K562 (cell line): ENCODE measurements around the gene SORCS2. TPM values are rescaled to one million over a fixed set of nuclear protein-coding genes. Genes with fewer than 3 reads are reported as not detected.

Experiments used
- ATAC-seq: fragments of 200-7000 bp; cut with Tn5 transposase; 3 replicates; pipeline ENCODE4 v1.9.1; 2020; ENCODE audit warnings: moderate library complexity
- BruUV-seq: library from RNA; stranded (reverse); fragments of 400-500 nt; replicated peaks from 2 replicates; lab custom pipeline; 2021; lab: Mats Ljungman, UMichigan
- CTCF ChIA-PET: fragments of 300-600 bp; formaldehyde crosslinking; extraction: SDS; loops from one replicate; lab custom pipeline; 2021; ENCODE audit warnings: low intra/inter-chr PET ratio; lab: Yijun Ruan, JAX
- POLR2A ChIA-PET: fragments of 300-600, 350-650 bp; sonication (Branson Sonifier 250); formaldehyde crosslinking; extraction: SDS; loops from one replicate; lab custom pipeline; 2021; ENCODE audit warnings: antibody characterized with exemption, inconsistent platforms; lab: Yijun Ruan, JAX
- DNase-seq, 4 experiments: peaks; one replicate each; pipeline versions ENCODE4 v3.0.0 to v3.0.0-alpha.2; 2011 to 2018; ENCODE audit warnings: low spot score in 3 of 4, mixed read lengths in 3 of 4; ENCODE audit errors: extremely low read depth in 1 of 4
- FAIRE-seq: peaks from 2 replicates; lab custom pipeline; 2011; peaks lifted over from hg19 to GRCh38; lab: Jason Lieb, UNC
- H2AFZ ChIP-seq: 2 replicates; pipeline ENCODE4 v1.6.0; 2011; ENCODE audit warnings: low read depth, low read length, control low read depth, inconsistent platforms
- H3K27ac ChIP-seq: fragments of 200-600 bp; 3 replicates; pipeline ENCODE4 v1.8.0; 2011; ENCODE audit warnings: low read depth, mild to moderate bottlenecking, control low read depth, inconsistent platforms, low read length, moderate library complexity, mixed read lengths; ENCODE audit errors: extremely low read depth
- H3K27me3 ChIP-seq, 2 experiments: fragments of 300-600 bp in 1 of 2; 2 replicates in 1 of 2; 3 replicates in 1 of 2; pipeline versions ENCODE4 v1.6.0 to v1.8.0; 2011; ENCODE audit warnings: inconsistent platforms in 2 of 2, low read length in 2 of 2, mild to moderate bottlenecking in 1 of 2, mixed read lengths in 1 of 2, moderate library complexity in 1 of 2; ENCODE audit not compliant: control insufficient read depth in 2 of 2, insufficient read depth in 2 of 2
- H3K36me3 ChIP-seq: fragments of 300-600 bp; 3 replicates; pipeline ENCODE4 v1.8.0; 2011; ENCODE audit warnings: mild to moderate bottlenecking, low read length, inconsistent platforms; ENCODE audit not compliant: control insufficient read depth, insufficient read depth
- H3K4me1 ChIP-seq, 2 experiments: fragments of 200-600 bp in 1 of 2; replicated peaks in 1 of 2; 2 replicates in 1 of 2; 3 replicates in 1 of 2; pipeline versions ENCODE4 v1.5.1 to v1.8.0; 2011; ENCODE audit warnings: inconsistent platforms in 2 of 2, low read length in 2 of 2, mild to moderate bottlenecking in 1 of 2, mixed read lengths in 1 of 2, moderate library complexity in 1 of 2; ENCODE audit not compliant: control insufficient read depth in 2 of 2, insufficient read depth in 2 of 2
- H3K4me2 ChIP-seq: 2 replicates; pipeline ENCODE4 v1.6.1; 2011; ENCODE audit warnings: low read length, control low read depth, inconsistent platforms, mixed read lengths; ENCODE audit not compliant: insufficient read depth
- H3K4me3 ChIP-seq: fragments of 200-600 bp; sonication (generic), shearing (Covaris generic); 2 replicates; pipeline ENCODE4 v1.5.1; 2016; ENCODE audit warnings: control low read depth, inconsistent platforms
- H3K79me2 ChIP-seq: fragments of 200-600 bp; 3 replicates; pipeline ENCODE4 v1.8.0; 2011; ENCODE audit warnings: low read length, inconsistent platforms; ENCODE audit not compliant: control insufficient read depth, insufficient read depth
- H3K9ac ChIP-seq, 2 experiments: 2 replicates each; pipeline versions ENCODE4 v1.6.0 to v1.6.1; 2011; ENCODE audit warnings: low read depth in 2 of 2, low read length in 2 of 2, control low read depth in 1 of 2, inconsistent platforms in 1 of 2, mild to moderate bottlenecking in 1 of 2, mixed read lengths in 1 of 2; ENCODE audit not compliant: insufficient read depth in 1 of 2
- H3K9me1 ChIP-seq: one replicate; pipeline ENCODE4 v1.6.0; 2011; ENCODE audit warnings: inconsistent platforms, mild to moderate bottlenecking, low read length, moderate library complexity; ENCODE audit not compliant: control insufficient read depth, insufficient read depth
- H3K9me3 ChIP-seq: replicated peaks from 2 replicates; pipeline ENCODE4 v1.5.1; 2011; ENCODE audit warnings: low read depth, low read length, inconsistent platforms; ENCODE audit not compliant: control insufficient read depth, insufficient read depth
- H4K20me1 ChIP-seq: replicated peaks from 2 replicates; pipeline ENCODE4 v1.6.1; 2011; ENCODE audit warnings: low read length, inconsistent platforms, mixed read lengths; ENCODE audit not compliant: control insufficient read depth, insufficient read depth
- EHMT2 ChIP-seq: fragments of 450-650 bp; IDR thresholded peaks from 2 replicates; pipeline ENCODE4 v1.6.1; 2018; ENCODE audit warnings: antibody characterized with exemption
- JUN ChIP-seq, 2 experiments: sonication (generic) in 1 of 2; formaldehyde crosslinking in 1 of 2; IDR thresholded peaks; 2 replicates each; pipeline versions ENCODE4 v1.6.1 to v1.8.0; 2012 to 2022; ENCODE audit warnings: borderline replicate concordance in 2 of 2, mild to moderate bottlenecking in 2 of 2, improper control_type of control experiment in 1 of 2, low read depth in 1 of 2, low read length in 1 of 2, missing genetic modification reagents in 1 of 2
- KAT8 ChIP-seq: fragments of 450-650 bp; IDR thresholded peaks from 2 replicates; pipeline ENCODE4 v1.6.1; 2016; ENCODE audit warnings: low read depth, mild to moderate bottlenecking
- NFATC3 ChIP-seq: fragments of 450-650 bp; IDR thresholded peaks from 2 replicates; pipeline ENCODE4 v1.6.1; 2017; ENCODE audit warnings: mild to moderate bottlenecking
- U2AF1 ChIP-seq: fragments of 200-400 bp; formaldehyde crosslinking; optimal IDR thresholded peaks from 2 replicates; pipeline ENCODE3; 2017; ENCODE audit warnings: mild to moderate bottlenecking, low read depth, low read length, moderate library complexity
- YY1 ChIP-seq, 3 experiments: IDR thresholded peaks; 2 replicates each; pipeline ENCODE4 v1.6.1; 2011; ENCODE audit warnings: low read length in 2 of 3, mild to moderate bottlenecking in 2 of 3, moderate library complexity in 2 of 3, borderline replicate concordance in 1 of 3, control low read depth in 1 of 3, low read depth in 1 of 3; ENCODE audit not compliant: insufficient read depth in 3 of 3, insufficient replicate concordance in 2 of 3, control insufficient read depth in 1 of 3, insufficient read length in 1 of 3; ENCODE audit errors: extremely low read depth in 1 of 3
- ZFP36 ChIP-seq: fragments of 150-350 bp; IDR thresholded peaks from 2 replicates; pipeline ENCODE4 v1.6.1; 2018; ENCODE audit warnings: low read length, low read depth; ENCODE audit not compliant: partially characterized antibody
- WGBS: fragments of 100-300 bp; shearing (Covaris generic); methylation state at CpG from one replicate; pipeline ENCODE4 v1.1.6; 2016; ENCODE audit warnings: low coverage, mixed read lengths; ENCODE audit not compliant: insufficient coverage; ENCODE audit errors: missing lambda C conversion rate; 5-methylcytosine and 5-hydroxymethylcytosine counted together
- in situ Hi-C: fragments of 300-500 bp; cut with MboI; formaldehyde crosslinking; loops from 4 replicates; pipeline ENCODE4 v1.15.0; 2018; ENCODE audit warnings: inconsistent platforms, mixed read lengths
- intact Hi-C: fragments of 100-400 bp; cut with micrococcal nuclease; formaldehyde crosslinking; loops from 2 replicates; pipeline ENCODE4 v1.14.2; 2022
- polyA plus RNA-seq, 8 experiments: library from polyadenylated mRNA; depleted of rRNA in 4 of 8; stranded (reverse) in 5 of 8; unstranded in 3 of 8; fragments of >200 nt; fragmentation: Nextera tagmentation in 2 of 8; fragmentation: Illumina TruSeq in 1 of 8; extraction: Ambion mirVana in 2 of 8; extraction: Trizol in 1 of 8; gene quantifications; 2 replicates each; pipeline versions ENCODE4 v1.2.1 to v1.2.3, GENCODE V29; 2011 to 2014; ENCODE audit warnings: inconsistent platforms in 1 of 8, missing spikeins in 1 of 8
- total RNA-seq, 7 experiments: library from RNA; depleted of rRNA in 6 of 7; stranded (reverse); fragments of >200 nt in 6 of 7; fragmentation: Illumina TruSeq in 2 of 7; extraction: Trizol in 2 of 7; gene quantifications; 2 replicates each; pipeline versions ENCODE4 v1.2.1 to v1.2.3, GENCODE V29; 2011 to 2021; ENCODE audit warnings: low replicate concordance in 1 of 7

SORCS2 gene
- total and polyA plus RNA-seq, 9 of the 15 experiments (the other 6 are each of a cell fraction or from before 2014, with no cell fraction given): not detected

- Histone ChIP-seq H2AFZ (no peak overlapping the region), H3K9me1 (peaks cover under 1% of the 10 kb centered on the region), H3K36me3 (no peaks in the 10 kb centered on the region), H3K4me1 (peaks cover 0 to 7% of the 10 kb centered on the region in 2 experiments; a peak in 1 of 5 replicates), H3K9ac (no peak overlapping the region), H3K27me3 (peaks cover 7 to 55% of the 10 kb centered on the region in 2 experiments), H3K27ac (no peak overlapping the region), H3K9me3 (no peaks in the 10 kb centered on the region), H4K20me1 (peaks cover 14% of the 10 kb centered on the region), H3K79me2 (no peaks in the 10 kb centered on the region), H3K4me3 (no peak overlapping the region), H3K4me2 (no peak overlapping the region)
- in situ Hi-C loops: no loop called here
- 5% methylated on average over 20 of the region's 20 CpGs for WGBS
- POLR2A ChIA-PET: interaction anchor here (0.6 kb wide), 1 partner anchor 37 kb away, joined by 4 read pairs; no protein-coding TSS in a partner anchor
- CTCF ChIA-PET: no interaction called here
- ATAC-seq (no peak), FAIRE-seq (no peak), DNase-seq (no peak)
- intact Hi-C loops: no loop called here
- no peak for TF ChIP-seq EHMT2
- TF ChIP-seq YY1 (IDR thresholded peaks at IDR 0.05; ENCODE audit: borderline replicate concordance in 1 of 3, control insufficient read depth in 1 of 3, extremely low read depth in 1 of 3, insufficient read depth in 3 of 3, insufficient read length in 1 of 3, insufficient replicate concordance in 2 of 3, low read depth in 1 of 3, low read length in 2 of 3): peak in 2 of 3 experiments; percentile 30 to 65
- no peak for TF ChIP-seq KAT8
- no TSS peak for BruUV-seq
Observed at GRCh38 chr4:7714176-7714575, 521.8 kb downstream of the SORCS2 start.

GRCh38 chr4:7714738-7715137, 522.4 kb downstream of the SORCS2 start:
- DNase-seq (no peak), FAIRE-seq (no peak), ATAC-seq (no peak)
- Histone ChIP-seq H3K27ac (no peak overlapping the region), H3K9me1 (peaks cover 2% of the 10 kb centered on the region), H3K4me3 (no peak overlapping the region), H3K9ac (no peak overlapping the region), H3K9me3 (no peaks in the 10 kb centered on the region), H3K27me3 (peaks cover 10 to 55% of the 10 kb centered on the region in 2 experiments), H3K4me2 (no peak overlapping the region), H3K4me1 (peaks cover 0 to 12% of the 10 kb centered on the region in 2 experiments; a peak in 1 of 5 replicates), H2AFZ (no peak overlapping the region), H4K20me1 (peaks cover 13% of the 10 kb centered on the region), H3K79me2 (no peaks in the 10 kb centered on the region), H3K36me3 (no peaks in the 10 kb centered on the region)
- BruUV-seq: no TSS peak
- POLR2A ChIA-PET: interaction anchor here (0.6 kb wide), 1 partner anchor 38 kb away, joined by 4 read pairs; no protein-coding TSS in a partner anchor
- 0% methylated on average over 1 of the region's 1 CpG for WGBS
- CTCF ChIA-PET: no interaction called here
- in situ Hi-C loops (no loop called here), intact Hi-C loops (loop anchor here (5.0 kb wide), 1 partner anchor 517 kb away; no protein-coding TSS in a partner anchor)
- TF ChIP-seq NFATC3 (no peak), U2AF1 (no peak), ZFP36 (peak; percentile 73), JUN (IDR thresholded peaks at IDR 0.05; ENCODE audit: borderline replicate concordance, low read depth, low read length) (no peak), JUN (CRISPR knock-in tag; IDR thresholded peaks at IDR 0.05; ENCODE audit: borderline replicate concordance) (no peak)
